ENCODE results near the gene BANP. TPM values are rescaled to one million over a fixed set of nuclear protein-coding genes. Genes with fewer than 3 reads are reported as not detected.
"Not testable (repeated sequence)": the region's sequence is repeated elsewhere in the genome, so short reads cannot be mapped to it uniquely, and the experiment has no call there.

The BANP gene
- total and polyA plus RNA-seq, 2 experiments from 2014 or later = 14.8 TPM

GRCh38 chr16:87912691-87913090 lies 38.5 kb upstream of the BANP start:
- H4K20me1 ChIP-seq (ENCODE audit: insufficient read depth); DNase-seq; H3F3A ChIP-seq (ENCODE audit: insufficient read depth); in situ Hi-C loops (cut with MboI); H3K36me3 ChIP-seq (ENCODE audit: low read depth); H3K9ac ChIP-seq; H3K27ac ChIP-seq; H3K4me2 ChIP-seq (ENCODE audit: unreplicated experiment); H3K79me2 ChIP-seq (ENCODE audit: insufficient read depth); H3K27me3 ChIP-seq (replicated peaks; ENCODE audit: insufficient read depth); H3K9me3 ChIP-seq (ENCODE audit: low read depth); H2AFZ ChIP-seq; H3K9me2 ChIP-seq (ENCODE audit: insufficient read depth); H3K4me3 ChIP-seq; H3K4me1 ChIP-seq (ENCODE audit: insufficient read depth): not testable (repeated sequence)
- 94 to 97% methylated on average over 18 of the region's 18 CpGs for WGBS, 2 experiments (ENCODE audit: low coverage in 1 of 2, low lambda C conversion rate in 2 of 2, missing lambda C conversion rate in 2 of 2)

- H3K9ac ChIP-seq; H3K36me3 ChIP-seq (ENCODE audit: low read depth); H2AFZ ChIP-seq; H3K9me2 ChIP-seq (ENCODE audit: insufficient read depth); DNase-seq; H3F3A ChIP-seq (ENCODE audit: insufficient read depth); H3K4me2 ChIP-seq (ENCODE audit: unreplicated experiment); H3K4me3 ChIP-seq; H3K9me3 ChIP-seq (ENCODE audit: low read depth); H3K27me3 ChIP-seq (replicated peaks; ENCODE audit: insufficient read depth); H3K79me2 ChIP-seq (ENCODE audit: insufficient read depth); in situ Hi-C loops (cut with MboI); H4K20me1 ChIP-seq (ENCODE audit: insufficient read depth); H3K27ac ChIP-seq: not testable (repeated sequence)
- WGBS, 2 experiments (ENCODE audit: low coverage in 1 of 2, low lambda C conversion rate in 2 of 2, missing lambda C conversion rate in 2 of 2) = 74 to 81% methylated on average over 20 to 27 of the region's 27 CpGs
- peaks cover 19% of the 10 kb centered on the region for H3K4me1 ChIP-seq (ENCODE audit: insufficient read depth)
These were observed 37.1 kb upstream of the BANP start for GRCh38 chr16:87914021-87914725.

- H3K4me2 ChIP-seq (ENCODE audit: unreplicated experiment) = no peak overlapping the region
- no peak overlapping the region for H3K27ac ChIP-seq
- TF ChIP-seq EZH2 (IDR thresholded peaks at IDR 0.05; ENCODE audit: insufficient read depth, poor library complexity, severe bottlenecking) (no peak), EZH2phosphoT487 (IDR thresholded peaks at IDR 0.05; ENCODE audit: insufficient read depth, low read depth) (no peak)
- H4K20me1 ChIP-seq (ENCODE audit: insufficient read depth) = no peaks in the 10 kb centered on the region
- H3F3A ChIP-seq (ENCODE audit: insufficient read depth) = no peaks in the 10 kb centered on the region; the same call in 1 of the 2 replicates
- no peak for DNase-seq
- no peaks in the 10 kb centered on the region for H3K9me3 ChIP-seq (ENCODE audit: low read depth)
- H3K4me3 ChIP-seq = no peak overlapping the region
- no peak overlapping the region for H3K9ac ChIP-seq
- no peak overlapping the region for H2AFZ ChIP-seq
- H3K36me3 ChIP-seq (ENCODE audit: low read depth) = no peaks in the 10 kb centered on the region
- no peaks in the 10 kb centered on the region for H3K27me3 ChIP-seq (replicated peaks; ENCODE audit: insufficient read depth)
- in situ Hi-C loops (cut with MboI) = no loop called here
- no peaks in the 10 kb centered on the region for H3K9me2 ChIP-seq (ENCODE audit: insufficient read depth)
- H3K4me1 ChIP-seq (ENCODE audit: insufficient read depth) = peaks cover 19% of the 10 kb centered on the region
- 91 to 92% methylated on average over 19 to 25 of the region's 25 CpGs for WGBS, 2 experiments (ENCODE audit: low coverage in 1 of 2, low lambda C conversion rate in 2 of 2, missing lambda C conversion rate in 2 of 2)
- no peaks in the 10 kb centered on the region for H3K79me2 ChIP-seq (ENCODE audit: insufficient read depth)
These were observed 36.4 kb upstream of the BANP start for GRCh38 chr16:87914812-87915211.

GRCh38 chr16:87917503-87917902 lies 33.7 kb upstream of the BANP start:
- TF ChIP-seq EZH2phosphoT487 (IDR thresholded peaks at IDR 0.05; ENCODE audit: insufficient read depth, low read depth) (no peak), EZH2 (IDR thresholded peaks at IDR 0.05; ENCODE audit: insufficient read depth, poor library complexity, severe bottlenecking) (no peak)
- in situ Hi-C loops (cut with MboI) = no loop called here

DNA sequence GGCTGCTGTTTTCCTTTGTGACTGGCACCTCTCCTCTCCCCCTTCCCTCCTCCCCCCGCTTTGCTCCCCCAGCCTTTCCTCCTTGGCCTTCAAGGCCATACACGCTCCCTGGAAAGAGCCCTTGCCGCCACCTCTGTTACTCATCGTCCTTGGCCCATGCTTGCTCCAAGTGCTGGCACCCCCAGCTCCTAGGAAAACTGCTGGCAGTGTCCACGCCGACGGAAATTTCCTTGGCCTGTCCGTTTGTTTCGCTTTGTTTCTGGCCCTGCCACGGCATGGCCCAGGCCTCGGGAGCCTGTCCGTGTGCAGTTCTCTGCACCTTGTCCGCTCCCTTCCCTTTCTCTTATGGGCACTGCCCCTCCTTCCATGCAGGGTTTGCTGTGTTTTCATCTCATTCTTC lies 32.9 kb upstream of the BANP start:
- H3K9ac ChIP-seq = peak overlapping the region; percentile 90
- peak overlapping the region; percentile 98 for H3K4me2 ChIP-seq (ENCODE audit: unreplicated experiment)
- peak overlapping the region; percentile 68 for H3K4me3 ChIP-seq
- H3K27ac ChIP-seq = peak overlapping the region; percentile 77
- H3F3A ChIP-seq (ENCODE audit: insufficient read depth) = no peaks in the 10 kb centered on the region
- peak overlapping the region; percentile 98 for H2AFZ ChIP-seq
- in situ Hi-C loops (cut with MboI) = no loop called here
- no peaks in the 10 kb centered on the region for H3K36me3 ChIP-seq (ENCODE audit: low read depth)
- H3K9me2 ChIP-seq (ENCODE audit: insufficient read depth) = no peaks in the 10 kb centered on the region
- peaks cover 10% of the 10 kb centered on the region for H3K4me1 ChIP-seq (ENCODE audit: insufficient read depth)
- no peaks in the 10 kb centered on the region for H3K79me2 ChIP-seq (ENCODE audit: insufficient read depth)
- 2 to 3% methylated on average over 10 to 13 of the region's 13 CpGs for WGBS, 2 experiments (ENCODE audit: low coverage in 1 of 2, low lambda C conversion rate in 2 of 2, missing lambda C conversion rate in 2 of 2)
- no peaks in the 10 kb centered on the region for H4K20me1 ChIP-seq (ENCODE audit: insufficient read depth)
- no peaks in the 10 kb centered on the region for H3K9me3 ChIP-seq (ENCODE audit: low read depth)
- H3K27me3 ChIP-seq (replicated peaks; ENCODE audit: insufficient read depth) = no peaks in the 10 kb centered on the region
- DNase-seq = peak; percentile 85
- TF ChIP-seq EZH2phosphoT487 (IDR thresholded peaks at IDR 0.05; ENCODE audit: insufficient read depth, low read depth) (no peak), EZH2 (IDR thresholded peaks at IDR 0.05; ENCODE audit: insufficient read depth, poor library complexity, severe bottlenecking) (no peak)

More at GRCh38 chr16:87917503-87917902, 33.7 kb upstream of the BANP start:
- H3K27me3 ChIP-seq (replicated peaks; ENCODE audit: insufficient read depth) = no peaks in the 10 kb centered on the region
- H3K4me1 ChIP-seq (ENCODE audit: insufficient read depth) = peaks cover 10% of the 10 kb centered on the region
- 72 to 73% methylated on average over 9 of the region's 9 CpGs for WGBS, 2 experiments (ENCODE audit: low coverage in 1 of 2, low lambda C conversion rate in 2 of 2, missing lambda C conversion rate in 2 of 2)
- no peak overlapping the region for H3K9ac ChIP-seq
- no peak overlapping the region for H3K4me2 ChIP-seq (ENCODE audit: unreplicated experiment)
- H3F3A ChIP-seq (ENCODE audit: insufficient read depth) = no peaks in the 10 kb centered on the region
- no peaks in the 10 kb centered on the region for H4K20me1 ChIP-seq (ENCODE audit: insufficient read depth)
- no peaks in the 10 kb centered on the region for H3K9me3 ChIP-seq (ENCODE audit: low read depth)
- H3K79me2 ChIP-seq (ENCODE audit: insufficient read depth) = no peaks in the 10 kb centered on the region
- no peak overlapping the region for H3K4me3 ChIP-seq
- DNase-seq = no peak
- no peaks in the 10 kb centered on the region for H3K9me2 ChIP-seq (ENCODE audit: insufficient read depth)
- no peak overlapping the region for H2AFZ ChIP-seq
- no peak overlapping the region for H3K27ac ChIP-seq
- no peaks in the 10 kb centered on the region for H3K36me3 ChIP-seq (ENCODE audit: low read depth)

All from GM23248 (cell line).